Natural killer cell (primary cell): ENCODE results near the gene GOLGA8R. TPM values are rescaled to one million over a fixed set of nuclear protein-coding genes. Genes with fewer than 3 reads are reported as not detected.
"Not testable (repeated sequence)": the region's sequence is repeated elsewhere in the genome, so short reads cannot be mapped to it uniquely, and the experiment has no call there.

Source experiments
- ATAC-seq, 3 donors: fragments of 150-1000 bp in 2 of 3; fragments of 200-7000 bp in 1 of 3; cut with Tn5 transposase; 1 replicate in 1 of 3; 2 replicates in 2 of 3; pipeline ENCODE4 v1.10.0; 2021; ENCODE audit warnings: mild to moderate bottlenecking in 2 of 3, moderate library complexity in 2 of 3
- DNase-seq, 2 donors: peaks; one replicate each; pipeline versions ENCODE4 v3.0.0 to v3.0.0-alpha.2; 2013 to 2021; ENCODE audit warnings: mixed read lengths in 1 of 2
- H3K27ac ChIP-seq: one replicate; pipeline ENCODE4 v1.5.1; 2013; ENCODE audit warnings: mild to moderate bottlenecking, low read length
- H3K27me3 ChIP-seq: one replicate; pipeline ENCODE4 v1.6.1; 2013; ENCODE audit warnings: low read length; ENCODE audit not compliant: control insufficient read depth, insufficient read depth
- H3K36me3 ChIP-seq: one replicate; pipeline ENCODE4 v1.6.1; 2013; ENCODE audit warnings: low read length; ENCODE audit not compliant: control insufficient read depth, insufficient read depth
- H3K4me1 ChIP-seq: one replicate; pipeline ENCODE4 v1.6.1; 2013; ENCODE audit warnings: low read length; ENCODE audit not compliant: control insufficient read depth, insufficient read depth
- H3K4me3 ChIP-seq: one replicate; pipeline ENCODE4 v1.5.1; 2013; ENCODE audit warnings: low read length
- H3K9me3 ChIP-seq: one replicate; pipeline ENCODE4 v1.6.1; 2013; ENCODE audit warnings: low read length; ENCODE audit not compliant: control insufficient read depth, insufficient read depth
- H3K27ac Mint-ChIP-seq, 2 donors: one replicate each; pipeline ENCODE4 v1.8.0; 2022; ENCODE audit warnings: mild to moderate bottlenecking in 2 of 2, mixed read lengths in 2 of 2, moderate library complexity in 1 of 2
- H3K27me3 Mint-ChIP-seq, 2 donors: one replicate each; pipeline ENCODE4 v1.8.0; 2022; ENCODE audit warnings: low read depth in 2 of 2, mixed read lengths in 2 of 2
- H3K36me3 Mint-ChIP-seq: one replicate; pipeline ENCODE4 v1.8.0; 2022; ENCODE audit warnings: mixed read lengths
- H3K4me1 Mint-ChIP-seq, 2 donors: one replicate each; pipeline ENCODE4 v1.8.0; 2022; ENCODE audit warnings: mixed read lengths in 2 of 2
- H3K4me3 Mint-ChIP-seq: one replicate; pipeline ENCODE4 v1.8.0; 2022; ENCODE audit warnings: mild to moderate bottlenecking, moderate library complexity, mixed read lengths
- H3K9me3 Mint-ChIP-seq, 2 donors: one replicate each; pipeline ENCODE4 v1.8.0; 2022; ENCODE audit warnings: mixed read lengths in 2 of 2
- WGBS: methylation state at CpG from one replicate; pipeline ENCODE4 v1.1.7; 2013; ENCODE audit warnings: missing lambda C conversion rate; ENCODE audit not compliant: insufficient coverage; 5-methylcytosine and 5-hydroxymethylcytosine counted together
- intact Hi-C: fragments of 100-400 bp; cut with micrococcal nuclease; formaldehyde crosslinking; loops from one replicate; pipeline ENCODE4 v1.14.2; 2022
- total RNA-seq, 4 donors: library from RNA; stranded (reverse); fragments of 120-200 nt in 1 of 4; gene quantifications; one replicate each; pipeline versions ENCODE4 v1.2.3 to v1.2.4, GENCODE V29; 2013 to 2022
- TF ChIP-seq, protein P1 (sequence below): fragments of 200-600 bp; IDR thresholded peaks from one replicate; pipeline ENCODE4 v1.8.0; 2022; ENCODE audit warnings: antibody characterized with exemption

GOLGA8R gene
- total RNA-seq, 3 donors from 2014 or later (not counting 1 experiment from before 2014, with no cell fraction given): 40.0 to 126 (median 42.7) TPM

DNA sequence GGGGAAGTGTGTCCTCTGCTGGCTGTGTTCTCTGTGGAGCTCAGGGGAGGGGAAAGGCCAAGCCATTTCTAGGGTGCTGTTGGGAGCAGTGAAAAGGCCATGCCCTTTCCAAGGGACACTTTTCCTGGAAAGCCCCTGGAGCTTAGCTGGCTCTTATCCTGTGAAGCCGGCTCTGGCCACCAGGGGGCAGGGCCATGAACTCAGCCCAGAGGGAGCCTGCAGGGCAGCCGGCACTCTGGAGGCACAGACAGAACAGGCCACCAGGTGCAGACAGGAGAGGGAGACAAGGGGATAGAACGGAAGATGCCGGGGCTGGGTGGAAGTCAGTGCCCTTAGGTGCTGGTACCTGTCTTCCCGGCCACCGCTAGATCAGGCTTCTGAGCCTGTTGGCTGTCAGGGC, 15.1 kb downstream of the GOLGA8R start:
- intact Hi-C loops, H3K27me3 Mint-ChIP-seq, H3K9me3 ChIP-seq, H3K27ac ChIP-seq, H3K27ac Mint-ChIP-seq, H3K4me1 ChIP-seq, H3K36me3 ChIP-seq, H3K36me3 Mint-ChIP-seq, H3K4me3 Mint-ChIP-seq, H3K27me3 ChIP-seq, H3K4me1 Mint-ChIP-seq, H3K9me3 Mint-ChIP-seq, H3K4me3 ChIP-seq: not testable (repeated sequence)
- ATAC-seq (peak; percentile 55 to 78 (median 77)), DNase-seq (peak in 1 of 2 donors; percentile 55)
- whole genome bisulfite sequencing: 0% methylated on average over 1 of the region's 6 CpGs
- TF ChIP-seq, protein P1, sequence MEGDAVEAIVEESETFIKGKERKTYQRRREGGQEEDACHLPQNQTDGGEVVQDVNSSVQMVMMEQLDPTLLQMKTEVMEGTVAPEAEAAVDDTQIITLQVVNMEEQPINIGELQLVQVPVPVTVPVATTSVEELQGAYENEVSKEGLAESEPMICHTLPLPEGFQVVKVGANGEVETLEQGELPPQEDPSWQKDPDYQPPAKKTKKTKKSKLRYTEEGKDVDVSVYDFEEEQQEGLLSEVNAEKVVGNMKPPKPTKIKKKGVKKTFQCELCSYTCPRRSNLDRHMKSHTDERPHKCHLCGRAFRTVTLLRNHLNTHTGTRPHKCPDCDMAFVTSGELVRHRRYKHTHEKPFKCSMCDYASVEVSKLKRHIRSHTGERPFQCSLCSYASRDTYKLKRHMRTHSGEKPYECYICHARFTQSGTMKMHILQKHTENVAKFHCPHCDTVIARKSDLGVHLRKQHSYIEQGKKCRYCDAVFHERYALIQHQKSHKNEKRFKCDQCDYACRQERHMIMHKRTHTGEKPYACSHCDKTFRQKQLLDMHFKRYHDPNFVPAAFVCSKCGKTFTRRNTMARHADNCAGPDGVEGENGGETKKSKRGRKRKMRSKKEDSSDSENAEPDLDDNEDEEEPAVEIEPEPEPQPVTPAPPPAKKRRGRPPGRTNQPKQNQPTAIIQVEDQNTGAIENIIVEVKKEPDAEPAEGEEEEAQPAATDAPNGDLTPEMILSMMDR: peak; percentile 24

DNA sequence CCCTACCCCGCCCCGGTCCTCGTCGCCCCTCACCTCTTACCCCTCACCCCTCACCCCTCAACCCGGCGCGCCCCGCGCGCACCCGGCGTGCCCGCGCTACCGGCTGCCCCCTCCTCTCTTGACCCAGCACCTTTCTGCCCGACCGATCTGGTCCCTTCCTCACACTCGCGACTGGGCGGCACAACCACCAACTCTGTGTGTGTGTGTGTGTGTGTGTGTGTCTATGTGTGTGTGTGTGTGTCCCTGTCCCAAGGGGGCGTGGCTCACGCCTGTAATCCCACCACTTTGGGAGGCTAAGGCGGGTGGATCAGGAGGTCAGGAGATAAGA, 20.4 kb downstream of the GOLGA8R start:
- intact Hi-C loops, H3K36me3 ChIP-seq, H3K9me3 ChIP-seq, H3K27me3 Mint-ChIP-seq, H3K4me3 ChIP-seq, H3K4me1 Mint-ChIP-seq, H3K4me3 Mint-ChIP-seq, H3K27ac Mint-ChIP-seq, H3K36me3 Mint-ChIP-seq, H3K27ac ChIP-seq, H3K9me3 Mint-ChIP-seq, H3K27me3 ChIP-seq, H3K4me1 ChIP-seq, DNase-seq: not testable (repeated sequence)
- ATAC-seq: peak; percentile 37 to 61 (median 56)
- WGBS: no CpG with 5 or more reads among the region's 23 CpGs

DNA sequence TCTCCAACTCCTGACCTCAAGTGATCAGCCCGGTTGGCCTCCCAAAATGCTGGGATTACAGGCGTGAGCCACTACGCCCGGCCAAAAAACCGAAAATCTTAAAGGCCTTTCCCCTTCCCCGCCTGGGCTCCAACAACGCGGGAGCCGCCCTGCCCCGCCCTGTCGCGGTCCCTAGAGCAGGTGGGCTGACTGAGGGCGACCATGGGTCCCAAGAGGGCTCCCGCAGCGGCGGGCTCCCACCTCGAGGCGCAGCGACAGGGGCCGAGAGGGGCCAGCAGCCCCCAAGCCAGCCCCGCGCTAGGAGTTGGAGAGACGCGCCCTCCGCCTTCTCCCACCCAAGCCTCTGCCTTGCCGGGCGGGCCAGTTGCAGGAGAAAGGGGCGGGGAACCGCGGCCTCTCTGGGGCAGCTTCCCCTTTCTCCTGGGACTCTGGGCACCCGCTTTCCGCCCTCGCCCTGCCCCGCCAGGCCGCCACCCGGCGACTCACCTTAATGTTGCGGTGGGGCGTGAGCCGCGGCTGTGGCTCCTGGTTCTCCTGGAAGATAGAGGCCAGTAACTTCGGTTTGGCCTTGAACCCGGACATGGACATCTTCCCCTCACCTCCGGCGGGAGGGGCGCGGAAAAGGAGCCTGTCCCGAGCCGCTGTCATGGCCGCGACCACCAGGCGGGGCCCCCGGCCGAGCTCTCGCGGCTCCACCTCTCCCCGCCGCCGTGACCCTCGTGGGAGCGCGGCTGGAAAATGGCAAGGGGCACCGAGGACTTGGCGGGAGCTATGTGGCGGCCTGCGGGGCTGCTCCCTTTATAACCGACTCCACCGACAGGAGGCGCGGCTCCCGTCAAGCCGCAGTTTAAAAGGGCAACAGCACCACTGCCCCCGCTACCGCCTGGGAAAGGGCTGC, 21.0 kb downstream of the GOLGA8R start, which contains the start of gene CHRFAM7A:
Gene CHRFAM7A (minus strand): TSS at position 775 of the 898 bp plus-strand sequence. CDS start 10,189 bp downstream, outside the sequence.
- H3K27me3 Mint-ChIP-seq, H3K4me1 ChIP-seq, H3K27me3 ChIP-seq, H3K27ac Mint-ChIP-seq, H3K9me3 ChIP-seq, H3K4me3 ChIP-seq, H3K27ac ChIP-seq, H3K36me3 Mint-ChIP-seq, H3K4me3 Mint-ChIP-seq, H3K36me3 ChIP-seq, H3K4me1 Mint-ChIP-seq, DNase-seq, intact Hi-C loops, H3K9me3 Mint-ChIP-seq: not testable (repeated sequence)
- ATAC-seq: peak; percentile 75 to 83 (median 77)
- WGBS: no CpG with 5 or more reads among the region's 74 CpGs

DNA sequence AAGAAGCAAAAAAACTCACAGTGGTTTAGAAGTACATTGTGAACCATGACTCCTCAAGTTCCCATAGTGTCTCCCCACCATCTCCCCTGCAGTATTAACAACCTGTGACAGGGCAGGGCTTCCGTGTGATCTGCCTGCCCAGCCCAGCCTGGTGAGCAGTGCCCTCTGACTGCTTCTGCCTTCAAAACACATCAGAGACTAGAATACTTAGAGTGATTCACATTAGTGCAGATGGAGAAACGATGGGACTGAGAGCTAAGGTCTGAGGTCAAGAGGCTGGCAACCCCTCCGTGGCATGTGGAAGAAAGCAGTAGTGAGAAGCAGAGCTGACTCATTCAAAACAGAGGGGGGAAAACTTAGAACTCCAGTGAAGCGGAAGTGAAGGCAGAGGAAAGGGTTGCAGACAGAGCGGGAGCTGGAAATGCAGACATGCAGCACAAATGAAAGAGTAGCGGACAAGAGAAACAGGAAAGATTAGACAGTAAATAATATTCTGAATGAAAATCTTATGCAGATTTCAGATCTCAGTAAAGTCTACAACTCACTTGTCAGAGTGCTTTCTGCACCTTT, 27.7 kb downstream of the GOLGA8R start:
- H3K27ac ChIP-seq, H3K9me3 ChIP-seq, H3K27me3 Mint-ChIP-seq, DNase-seq, H3K4me3 ChIP-seq, H3K36me3 Mint-ChIP-seq, H3K36me3 ChIP-seq, H3K4me1 Mint-ChIP-seq, H3K27me3 ChIP-seq, H3K4me1 ChIP-seq, intact Hi-C loops, H3K4me3 Mint-ChIP-seq, H3K27ac Mint-ChIP-seq, H3K9me3 Mint-ChIP-seq: not testable (repeated sequence)
- ATAC-seq: peak in 1 of 3 donors; percentile 36
- no CpG with 5 or more reads among the region's 6 CpGs for WGBS

DNA sequence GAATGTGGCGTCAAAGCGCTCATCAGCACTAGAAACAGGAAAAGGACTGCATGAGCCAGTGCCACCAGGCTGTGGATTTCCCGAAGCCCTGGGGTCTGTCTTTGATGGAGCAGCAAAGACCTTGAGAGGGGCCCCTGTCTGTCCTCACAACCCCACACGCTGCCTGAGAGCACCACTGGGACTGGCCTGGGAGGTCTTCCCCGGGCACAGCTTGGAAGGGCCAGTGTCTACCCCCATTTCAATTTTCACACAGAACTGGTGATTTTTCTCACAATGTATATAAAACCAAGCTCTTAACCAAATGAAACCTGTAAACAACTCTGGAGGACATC, 37.0 kb downstream of the GOLGA8R start:
- H3K27me3 ChIP-seq, H3K27ac ChIP-seq, DNase-seq, H3K27me3 Mint-ChIP-seq, ATAC-seq, H3K36me3 Mint-ChIP-seq, intact Hi-C loops, H3K4me3 ChIP-seq, H3K4me3 Mint-ChIP-seq, H3K4me1 Mint-ChIP-seq, H3K4me1 ChIP-seq, H3K9me3 ChIP-seq, H3K27ac Mint-ChIP-seq, H3K36me3 ChIP-seq, H3K9me3 Mint-ChIP-seq: not testable (repeated sequence)
- WGBS: no CpG with 5 or more reads among the region's 5 CpGs

DNA sequence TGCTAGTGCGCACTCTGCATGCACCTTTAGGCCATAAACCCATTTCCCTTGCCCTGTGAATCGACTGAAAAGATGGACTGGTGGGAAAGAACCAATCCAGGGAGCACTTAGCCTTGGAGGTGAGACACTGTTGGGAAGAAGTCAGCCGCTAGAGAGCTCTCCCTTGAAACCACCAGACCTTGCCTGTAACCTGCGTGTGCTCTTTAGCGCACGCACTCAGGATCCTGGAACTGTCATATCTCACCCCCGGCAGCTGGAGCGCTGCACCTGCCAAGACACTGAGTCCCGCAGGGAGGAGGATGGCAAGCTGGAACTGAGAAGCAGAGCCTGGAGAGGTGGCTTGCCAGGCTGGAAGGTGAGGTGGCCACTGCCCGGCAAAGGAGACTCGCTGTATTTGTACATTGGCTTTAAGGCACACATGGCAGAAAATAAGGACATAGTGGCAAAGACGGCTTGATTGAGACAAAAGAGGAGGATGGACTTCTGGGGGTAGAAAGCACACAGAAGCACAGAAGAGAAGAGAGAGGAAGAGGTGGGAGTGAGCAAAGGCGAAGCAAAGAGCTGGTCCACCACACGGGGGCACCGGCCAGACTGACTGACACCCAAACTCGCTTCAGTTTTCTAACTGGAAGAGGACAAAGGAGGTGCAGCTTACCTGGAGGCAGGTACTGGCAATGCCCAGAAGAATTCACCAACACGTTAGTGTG, 37.5 kb downstream of the GOLGA8R start:
- WGBS: no CpG with 5 or more reads among the region's 17 CpGs
- H3K9me3 Mint-ChIP-seq, H3K4me1 ChIP-seq, intact Hi-C loops, H3K4me3 ChIP-seq, H3K4me3 Mint-ChIP-seq, H3K27ac ChIP-seq, H3K36me3 ChIP-seq, H3K27me3 Mint-ChIP-seq, H3K36me3 Mint-ChIP-seq, H3K9me3 ChIP-seq, H3K27ac Mint-ChIP-seq, ATAC-seq, DNase-seq, H3K4me1 Mint-ChIP-seq, H3K27me3 ChIP-seq: not testable (repeated sequence)

DNA sequence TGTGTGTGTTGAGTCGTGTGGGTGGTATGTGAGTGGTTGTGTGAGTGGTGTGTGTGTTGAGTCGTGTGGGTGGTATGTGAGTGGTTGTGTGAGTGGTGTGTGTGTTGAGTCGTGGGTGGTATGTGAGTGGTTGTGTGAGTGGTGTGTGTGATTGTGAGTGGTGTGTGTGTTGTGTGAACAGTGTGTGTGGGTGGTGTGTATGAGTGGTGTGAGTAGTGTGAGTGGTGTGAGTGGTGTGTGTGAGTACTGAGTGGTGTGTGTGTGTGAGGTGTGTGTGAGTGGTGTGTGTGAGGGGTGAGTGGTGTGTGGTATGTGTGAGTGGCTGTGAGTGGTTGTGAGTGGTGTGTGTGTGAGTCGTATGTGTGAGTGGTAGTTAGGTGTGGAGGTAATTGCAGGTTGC, 38.2 kb downstream of the GOLGA8R start:
- H3K4me1 ChIP-seq, DNase-seq, H3K4me3 Mint-ChIP-seq, H3K4me3 ChIP-seq, H3K9me3 ChIP-seq, H3K27me3 ChIP-seq, H3K4me1 Mint-ChIP-seq, H3K27ac Mint-ChIP-seq, H3K36me3 ChIP-seq, H3K27ac ChIP-seq, intact Hi-C loops, H3K27me3 Mint-ChIP-seq, H3K9me3 Mint-ChIP-seq, H3K36me3 Mint-ChIP-seq: not testable (repeated sequence)
- WGBS: 21% methylated on average over 2 of the region's 4 CpGs
- ATAC-seq: peak in 1 of 3 donors; percentile 57
